ENCODE results near the gene VPS54.

VPS54 gene

DNA sequence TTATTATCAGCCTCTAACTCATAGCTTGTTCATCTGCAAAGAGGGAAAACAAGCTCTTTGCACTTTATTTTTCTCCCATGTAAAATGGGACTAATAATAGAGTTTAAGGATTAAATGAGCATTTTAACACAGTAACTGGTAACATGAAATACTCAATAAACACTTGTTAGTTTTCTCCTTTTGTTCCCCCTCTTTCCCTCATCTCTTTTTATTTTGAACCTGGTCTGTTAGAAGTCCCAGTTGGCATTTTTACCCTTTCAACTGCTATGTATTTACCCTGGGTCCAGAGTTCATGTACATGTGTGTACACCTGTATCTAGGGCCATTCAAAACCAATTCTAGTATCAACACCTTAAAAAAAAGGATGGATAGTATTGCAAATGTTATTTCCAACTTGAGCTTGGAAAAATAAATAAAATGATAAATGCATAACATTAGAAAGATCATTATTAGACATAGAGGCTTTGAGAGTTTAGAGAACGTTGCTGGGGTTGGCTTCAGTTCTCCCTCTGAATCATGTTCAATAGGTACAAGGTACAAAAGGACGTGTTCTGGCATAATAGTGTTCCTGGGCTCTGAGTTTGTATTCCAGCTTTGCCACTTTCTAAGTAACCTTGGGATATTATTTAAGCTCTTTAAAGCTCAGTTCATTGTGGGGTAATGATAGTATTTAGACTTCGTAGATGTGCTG is 5.2 kb upstream of the VPS54 start:
- no peak overlapping the region for H3K4me2 ChIP-seq (ENCODE audit: low read length)

DNA sequence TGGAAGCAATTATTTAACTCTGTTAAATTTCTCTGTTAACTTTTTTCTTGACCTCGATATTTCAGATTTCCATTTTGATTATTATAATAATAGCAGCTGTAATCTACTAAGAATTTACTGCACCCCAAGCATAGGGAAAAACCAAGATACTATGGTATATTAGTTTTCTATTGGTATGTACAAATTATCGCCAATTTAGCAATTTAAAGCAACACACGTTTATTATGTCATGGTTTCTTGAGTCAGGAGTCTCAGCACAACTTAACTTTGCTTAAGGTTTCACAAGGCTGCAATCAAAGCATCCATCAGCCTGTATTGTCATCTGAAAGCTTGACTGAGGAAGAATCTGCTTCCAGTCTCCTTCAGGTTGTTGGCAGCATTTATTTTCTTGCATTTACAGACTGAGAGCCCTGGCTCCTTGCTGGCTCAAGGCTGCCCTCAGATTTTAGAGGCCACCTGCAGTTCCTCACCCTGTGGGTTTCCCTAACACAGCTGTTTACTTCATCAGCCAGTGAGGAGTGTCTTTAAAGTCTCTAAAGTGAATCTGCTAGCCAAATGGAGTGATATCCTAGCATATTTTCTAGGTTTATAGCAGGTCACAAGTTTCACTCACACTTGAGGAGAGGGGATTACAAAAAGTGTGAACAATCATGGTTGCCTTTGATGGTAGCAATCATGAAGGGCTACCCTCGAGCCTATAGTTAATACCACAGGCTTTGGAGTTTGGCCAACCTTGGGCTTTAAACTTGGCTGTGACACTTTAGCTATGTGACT is 4.4 kb upstream of the VPS54 start:
- no peaks in the 10 kb centered on the region for H3K79me2 ChIP-seq
- no peaks in the 10 kb centered on the region for H3K9me3 ChIP-seq (ENCODE audit: control insufficient read depth, low read length)
- no peak overlapping the region for H3K4me2 ChIP-seq (ENCODE audit: low read length)
- H2AFZ ChIP-seq = no peak overlapping the region
- no peaks in the 10 kb centered on the region for H3K27me3 ChIP-seq (ENCODE audit: control insufficient read depth, insufficient read depth, low read length)
- H3K9ac ChIP-seq = no peak overlapping the region
- TF ChIP-seq, protein P1, sequence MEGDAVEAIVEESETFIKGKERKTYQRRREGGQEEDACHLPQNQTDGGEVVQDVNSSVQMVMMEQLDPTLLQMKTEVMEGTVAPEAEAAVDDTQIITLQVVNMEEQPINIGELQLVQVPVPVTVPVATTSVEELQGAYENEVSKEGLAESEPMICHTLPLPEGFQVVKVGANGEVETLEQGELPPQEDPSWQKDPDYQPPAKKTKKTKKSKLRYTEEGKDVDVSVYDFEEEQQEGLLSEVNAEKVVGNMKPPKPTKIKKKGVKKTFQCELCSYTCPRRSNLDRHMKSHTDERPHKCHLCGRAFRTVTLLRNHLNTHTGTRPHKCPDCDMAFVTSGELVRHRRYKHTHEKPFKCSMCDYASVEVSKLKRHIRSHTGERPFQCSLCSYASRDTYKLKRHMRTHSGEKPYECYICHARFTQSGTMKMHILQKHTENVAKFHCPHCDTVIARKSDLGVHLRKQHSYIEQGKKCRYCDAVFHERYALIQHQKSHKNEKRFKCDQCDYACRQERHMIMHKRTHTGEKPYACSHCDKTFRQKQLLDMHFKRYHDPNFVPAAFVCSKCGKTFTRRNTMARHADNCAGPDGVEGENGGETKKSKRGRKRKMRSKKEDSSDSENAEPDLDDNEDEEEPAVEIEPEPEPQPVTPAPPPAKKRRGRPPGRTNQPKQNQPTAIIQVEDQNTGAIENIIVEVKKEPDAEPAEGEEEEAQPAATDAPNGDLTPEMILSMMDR (IDR thresholded peaks at IDR 0.05) = no peak
- no peaks in the 10 kb centered on the region for H3K36me3 ChIP-seq (ENCODE audit: control insufficient read depth, insufficient read depth, low read length)
- no peak overlapping the region for H3K27ac ChIP-seq
- H3K4me1 ChIP-seq = no peaks in the 10 kb centered on the region
- H3K4me3 ChIP-seq (ENCODE audit: low read depth, low read length) = no peak overlapping the region

More for the DNA sequence above, 5.2 kb upstream of the VPS54 start:
- Histone ChIP-seq H3K27ac (no peak overlapping the region), H3K27me3 (ENCODE audit: control insufficient read depth, insufficient read depth, low read length) (no peaks in the 10 kb centered on the region), H3K36me3 (ENCODE audit: control insufficient read depth, insufficient read depth, low read length) (no peaks in the 10 kb centered on the region), H3K9ac (no peak overlapping the region), H2AFZ (no peak overlapping the region), H3K79me2 (no peaks in the 10 kb centered on the region), H3K4me1 (no peaks in the 10 kb centered on the region), H3K9me3 (ENCODE audit: control insufficient read depth, low read length) (no peaks in the 10 kb centered on the region), H3K4me3 (ENCODE audit: low read depth, low read length) (no peak overlapping the region)
- TF ChIP-seq, protein P1 (IDR thresholded peaks at IDR 0.05) = no peak

DNA sequence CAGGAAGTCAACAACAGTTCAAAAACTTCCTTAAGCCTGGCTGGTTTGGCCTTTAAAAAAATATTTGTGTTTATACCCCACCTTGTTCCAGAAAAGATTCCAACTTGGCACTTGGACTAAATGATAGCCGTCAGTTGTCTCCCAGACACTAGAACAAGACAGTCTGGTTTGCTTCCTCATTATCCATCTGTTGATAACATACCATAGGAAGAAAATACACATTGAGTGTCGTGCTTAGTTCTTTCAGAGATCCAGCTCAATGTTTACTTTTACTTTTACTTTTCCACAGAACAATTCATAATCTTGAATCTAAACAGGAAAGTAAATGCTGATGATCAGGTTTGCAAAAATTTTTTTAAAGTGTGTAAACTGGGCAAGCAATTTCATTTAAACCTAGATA is 2.4 kb upstream of the VPS54 start:
- H3K4me3 ChIP-seq (ENCODE audit: low read depth, low read length) = peak overlapping the region; percentile 5
- H3K79me2 ChIP-seq = peaks cover 11% of the 10 kb centered on the region
- no peak overlapping the region for H3K9ac ChIP-seq
- H3K27me3 ChIP-seq (ENCODE audit: control insufficient read depth, insufficient read depth, low read length) = no peaks in the 10 kb centered on the region
- H3K36me3 ChIP-seq (ENCODE audit: control insufficient read depth, insufficient read depth, low read length) = no peaks in the 10 kb centered on the region
- H3K4me2 ChIP-seq (ENCODE audit: low read length) = no peak overlapping the region
- no peak overlapping the region for H3K27ac ChIP-seq
- TF ChIP-seq, protein P1 (IDR thresholded peaks at IDR 0.05) = no peak
- H2AFZ ChIP-seq = peak overlapping the region; percentile 38
- H3K4me1 ChIP-seq = no peaks in the 10 kb centered on the region
- H3K9me3 ChIP-seq (ENCODE audit: control insufficient read depth, low read length) = no peaks in the 10 kb centered on the region

DNA sequence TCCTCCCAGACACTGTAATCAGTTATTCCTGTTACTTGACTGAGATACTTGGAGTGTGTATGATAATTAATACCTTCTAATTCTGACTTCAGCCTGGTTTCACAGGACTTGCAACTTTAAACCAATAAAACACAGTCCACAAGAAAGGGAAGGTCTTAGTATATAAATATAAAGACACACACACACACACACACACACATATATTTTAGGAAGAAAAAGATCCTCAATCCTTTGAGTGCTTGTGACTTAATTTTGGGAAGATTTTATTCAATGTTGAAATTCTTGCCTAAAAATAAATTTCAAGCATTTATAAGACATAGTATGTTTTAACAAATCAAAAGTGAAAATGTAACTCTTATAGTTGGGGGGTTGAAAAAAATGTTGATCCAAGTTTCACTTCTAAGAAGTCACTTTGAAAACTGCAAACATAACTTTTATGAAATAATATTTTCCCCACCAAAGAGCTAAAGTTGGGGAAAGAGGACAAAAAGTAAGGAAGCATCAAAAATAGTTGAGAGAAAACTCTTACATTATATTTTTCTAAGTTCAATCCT is 824 bp upstream of the VPS54 start:
- H3K27me3 ChIP-seq (ENCODE audit: control insufficient read depth, insufficient read depth, low read length) = no peaks in the 10 kb centered on the region
- H3K9me3 ChIP-seq (ENCODE audit: control insufficient read depth, low read length) = no peaks in the 10 kb centered on the region
- H3K4me1 ChIP-seq = no peaks in the 10 kb centered on the region
- peak overlapping the region; percentile 96 for H2AFZ ChIP-seq
- peak overlapping the region; percentile 73 for H3K4me3 ChIP-seq (ENCODE audit: low read depth, low read length)
- H3K27ac ChIP-seq = peak overlapping the region; percentile 93
- H3K79me2 ChIP-seq = peaks cover 16% of the 10 kb centered on the region
- TF ChIP-seq, protein P1 (IDR thresholded peaks at IDR 0.05) = no peak
- peak overlapping the region; percentile 84 for H3K4me2 ChIP-seq (ENCODE audit: low read length)
- H3K9ac ChIP-seq = no peak overlapping the region
- no peaks in the 10 kb centered on the region for H3K36me3 ChIP-seq (ENCODE audit: control insufficient read depth, insufficient read depth, low read length)

Measured in parathyroid adenoma (tissue), 2 donors.